Measurements from ENCODE around the gene FAM83B.

The FAM83B gene

GRCh38 chr6:54897462-54898189 lies 51.1 kb downstream of the FAM83B start:
- peaks cover 2 to 26% of the 10 kb centered on the region in 2 donors for H3K4me1 ChIP-seq (ENCODE audit: control insufficient read depth in 2 of 2, insufficient read depth in 2 of 2, low read length in 2 of 2)
- no peaks in the 10 kb centered on the region for H3K9me3 ChIP-seq (ENCODE audit: control insufficient read depth in 2 of 2, low read length in 2 of 2)
- no peaks in the 10 kb centered on the region for H3K27me3 ChIP-seq (ENCODE audit: control insufficient read depth in 2 of 2, insufficient read depth in 2 of 2, low read length in 2 of 2)
- H3K36me3 ChIP-seq (ENCODE audit: control insufficient read depth in 2 of 2, insufficient read depth in 2 of 2, low read length in 2 of 2), result no peaks in the 10 kb centered on the region
- no peak overlapping the region for H3K4me3 ChIP-seq (ENCODE audit: low read length in 2 of 2)
- no peak overlapping the region for H3K9ac ChIP-seq (ENCODE audit: low read depth in 1 of 2, low read length in 2 of 2)
- no peak overlapping the region for H3K27ac ChIP-seq (ENCODE audit: low read depth in 2 of 2, low read length in 2 of 2)

- Histone ChIP-seq H3K4me3 (ENCODE audit: low read length in 2 of 2) (no peak overlapping the region), H3K27me3 (ENCODE audit: control insufficient read depth in 2 of 2, insufficient read depth in 2 of 2, low read length in 2 of 2) (no peaks in the 10 kb centered on the region), H3K27ac (ENCODE audit: low read depth in 2 of 2, low read length in 2 of 2) (no peak overlapping the region), H3K36me3 (ENCODE audit: control insufficient read depth in 2 of 2, insufficient read depth in 2 of 2, low read length in 2 of 2) (no peaks in the 10 kb centered on the region), H3K9ac (ENCODE audit: low read depth in 1 of 2, low read length in 2 of 2) (no peak overlapping the region), H3K4me1 (ENCODE audit: control insufficient read depth in 2 of 2, insufficient read depth in 2 of 2, low read length in 2 of 2) (peaks cover 2 to 22% of the 10 kb centered on the region in 2 donors), H3K9me3 (ENCODE audit: control insufficient read depth in 2 of 2, low read length in 2 of 2) (no peaks in the 10 kb centered on the region)
Measured at GRCh38 chr6:54898767-54899166, 52.2 kb downstream of the FAM83B start.

- Histone ChIP-seq H3K4me3 (ENCODE audit: low read length in 2 of 2) (no peak overlapping the region), H3K27ac (ENCODE audit: low read depth in 2 of 2, low read length in 2 of 2) (no peak overlapping the region), H3K36me3 (ENCODE audit: control insufficient read depth in 2 of 2, insufficient read depth in 2 of 2, low read length in 2 of 2) (no peaks in the 10 kb centered on the region)
Measured at GRCh38 chr6:54899442-54899841, 52.9 kb downstream of the FAM83B start.

GRCh38 chr6:54899986-54900385 lies 53.4 kb downstream of the FAM83B start:
- Histone ChIP-seq H3K36me3 (ENCODE audit: control insufficient read depth in 2 of 2, insufficient read depth in 2 of 2, low read length in 2 of 2) (no peaks in the 10 kb centered on the region), H3K27ac (ENCODE audit: low read depth in 2 of 2, low read length in 2 of 2) (no peak overlapping the region), H3K9me3 (ENCODE audit: control insufficient read depth in 2 of 2, low read length in 2 of 2) (no peaks in the 10 kb centered on the region), H3K27me3 (ENCODE audit: control insufficient read depth in 2 of 2, insufficient read depth in 2 of 2, low read length in 2 of 2) (no peaks in the 10 kb centered on the region), H3K9ac (ENCODE audit: low read depth in 1 of 2, low read length in 2 of 2) (no peak overlapping the region), H3K4me3 (ENCODE audit: low read length in 2 of 2) (no peak overlapping the region), H3K4me1 (ENCODE audit: control insufficient read depth in 2 of 2, insufficient read depth in 2 of 2, low read length in 2 of 2) (peaks cover 0 to 12% of the 10 kb centered on the region in 2 donors)

More at GRCh38 chr6:54899442-54899841, 52.9 kb downstream of the FAM83B start:
- H3K9ac ChIP-seq (ENCODE audit: low read depth in 1 of 2, low read length in 2 of 2), result no peak overlapping the region
- no peaks in the 10 kb centered on the region for H3K27me3 ChIP-seq (ENCODE audit: control insufficient read depth in 2 of 2, insufficient read depth in 2 of 2, low read length in 2 of 2)
- H3K4me1 ChIP-seq (ENCODE audit: control insufficient read depth in 2 of 2, insufficient read depth in 2 of 2, low read length in 2 of 2), result peaks cover 0 to 15% of the 10 kb centered on the region in 2 donors
- no peaks in the 10 kb centered on the region for H3K9me3 ChIP-seq (ENCODE audit: control insufficient read depth in 2 of 2, low read length in 2 of 2)

GRCh38 chr6:54900666-54901065 lies 54.1 kb downstream of the FAM83B start:
- H3K27me3 ChIP-seq (ENCODE audit: control insufficient read depth in 2 of 2, insufficient read depth in 2 of 2, low read length in 2 of 2), result no peaks in the 10 kb centered on the region
- peaks cover 0 to 10% of the 10 kb centered on the region in 2 donors for H3K4me1 ChIP-seq (ENCODE audit: control insufficient read depth in 2 of 2, insufficient read depth in 2 of 2, low read length in 2 of 2)
- no peak overlapping the region for H3K9ac ChIP-seq (ENCODE audit: low read depth in 1 of 2, low read length in 2 of 2)
- no peak overlapping the region for H3K27ac ChIP-seq (ENCODE audit: low read depth in 2 of 2, low read length in 2 of 2)
- H3K9me3 ChIP-seq (ENCODE audit: control insufficient read depth in 2 of 2, low read length in 2 of 2), result no peaks in the 10 kb centered on the region
- H3K36me3 ChIP-seq (ENCODE audit: control insufficient read depth in 2 of 2, insufficient read depth in 2 of 2, low read length in 2 of 2), result no peaks in the 10 kb centered on the region
- no peak overlapping the region for H3K4me3 ChIP-seq (ENCODE audit: low read length in 2 of 2)

GRCh38 chr6:54903884-54904283 lies 57.3 kb downstream of the FAM83B start:
- H3K36me3 ChIP-seq (ENCODE audit: control insufficient read depth in 2 of 2, insufficient read depth in 2 of 2, low read length in 2 of 2), result no peaks in the 10 kb centered on the region
- H3K27me3 ChIP-seq (ENCODE audit: control insufficient read depth in 2 of 2, insufficient read depth in 2 of 2, low read length in 2 of 2), result no peaks in the 10 kb centered on the region
- H3K4me3 ChIP-seq (ENCODE audit: low read length in 2 of 2), result no peak overlapping the region
- no peak overlapping the region for H3K27ac ChIP-seq (ENCODE audit: low read depth in 2 of 2, low read length in 2 of 2)
- no peaks in the 10 kb centered on the region for H3K9me3 ChIP-seq (ENCODE audit: control insufficient read depth in 2 of 2, low read length in 2 of 2)
- no peaks in the 10 kb centered on the region for H3K4me1 ChIP-seq (ENCODE audit: control insufficient read depth in 2 of 2, insufficient read depth in 2 of 2, low read length in 2 of 2)
- H3K9ac ChIP-seq (ENCODE audit: low read depth in 1 of 2, low read length in 2 of 2), result no peak overlapping the region

- Histone ChIP-seq H3K27me3 (ENCODE audit: control insufficient read depth in 2 of 2, insufficient read depth in 2 of 2, low read length in 2 of 2) (no peaks in the 10 kb centered on the region), H3K4me1 (ENCODE audit: control insufficient read depth in 2 of 2, insufficient read depth in 2 of 2, low read length in 2 of 2) (peaks cover 6 to 8% of the 10 kb centered on the region in 2 donors), H3K9me3 (ENCODE audit: control insufficient read depth in 2 of 2, low read length in 2 of 2) (no peaks in the 10 kb centered on the region), H3K4me3 (ENCODE audit: low read length in 2 of 2) (peak overlapping the region in 1 of 2 donors; percentile 16), H3K9ac (ENCODE audit: low read depth in 1 of 2, low read length in 2 of 2) (no peak overlapping the region), H3K36me3 (ENCODE audit: control insufficient read depth in 2 of 2, insufficient read depth in 2 of 2, low read length in 2 of 2) (no peaks in the 10 kb centered on the region), H3K27ac (ENCODE audit: low read depth in 2 of 2, low read length in 2 of 2) (no peak overlapping the region)
Measured at GRCh38 chr6:54907355-54907754, 60.8 kb downstream of the FAM83B start.

- Histone ChIP-seq H3K9me3 (ENCODE audit: control insufficient read depth in 2 of 2, low read length in 2 of 2) (no peaks in the 10 kb centered on the region), H3K36me3 (ENCODE audit: control insufficient read depth in 2 of 2, insufficient read depth in 2 of 2, low read length in 2 of 2) (no peaks in the 10 kb centered on the region), H3K9ac (ENCODE audit: low read depth in 1 of 2, low read length in 2 of 2) (no peak overlapping the region)
Measured at GRCh38 chr6:54909184-54909583, 62.6 kb downstream of the FAM83B start.

GRCh38 chr6:54910431-54910884 lies 63.9 kb downstream of the FAM83B start:
- H3K4me1 ChIP-seq (ENCODE audit: control insufficient read depth in 2 of 2, insufficient read depth in 2 of 2, low read length in 2 of 2), result peaks cover 6 to 8% of the 10 kb centered on the region in 2 donors
- H3K36me3 ChIP-seq (ENCODE audit: control insufficient read depth in 2 of 2, insufficient read depth in 2 of 2, low read length in 2 of 2), result no peaks in the 10 kb centered on the region
- peak overlapping the region in 1 of 2 donors; percentile 1 for H3K4me3 ChIP-seq (ENCODE audit: low read length in 2 of 2)
- no peak overlapping the region for H3K9ac ChIP-seq (ENCODE audit: low read depth in 1 of 2, low read length in 2 of 2)
- H3K27ac ChIP-seq (ENCODE audit: low read depth in 2 of 2, low read length in 2 of 2), result peak overlapping the region; percentile 3 to 55
- no peaks in the 10 kb centered on the region for H3K9me3 ChIP-seq (ENCODE audit: control insufficient read depth in 2 of 2, low read length in 2 of 2)
- no peaks in the 10 kb centered on the region for H3K27me3 ChIP-seq (ENCODE audit: control insufficient read depth in 2 of 2, insufficient read depth in 2 of 2, low read length in 2 of 2)

More at GRCh38 chr6:54909184-54909583, 62.6 kb downstream of the FAM83B start:
- Histone ChIP-seq H3K4me3 (ENCODE audit: low read length in 2 of 2) (no peak overlapping the region), H3K27me3 (ENCODE audit: control insufficient read depth in 2 of 2, insufficient read depth in 2 of 2, low read length in 2 of 2) (no peaks in the 10 kb centered on the region), H3K4me1 (ENCODE audit: control insufficient read depth in 2 of 2, insufficient read depth in 2 of 2, low read length in 2 of 2) (peaks cover 6 to 8% of the 10 kb centered on the region in 2 donors), H3K27ac (ENCODE audit: low read depth in 2 of 2, low read length in 2 of 2) (no peak overlapping the region)

GRCh38 chr6:54910921-54911320 lies 64.3 kb downstream of the FAM83B start:
- Histone ChIP-seq H3K9ac (ENCODE audit: low read depth in 1 of 2, low read length in 2 of 2) (no peak overlapping the region), H3K4me3 (ENCODE audit: low read length in 2 of 2) (no peak overlapping the region), H3K27ac (ENCODE audit: low read depth in 2 of 2, low read length in 2 of 2) (no peak overlapping the region), H3K27me3 (ENCODE audit: control insufficient read depth in 2 of 2, insufficient read depth in 2 of 2, low read length in 2 of 2) (no peaks in the 10 kb centered on the region), H3K9me3 (ENCODE audit: control insufficient read depth in 2 of 2, low read length in 2 of 2) (no peaks in the 10 kb centered on the region), H3K36me3 (ENCODE audit: control insufficient read depth in 2 of 2, insufficient read depth in 2 of 2, low read length in 2 of 2) (no peaks in the 10 kb centered on the region), H3K4me1 (ENCODE audit: control insufficient read depth in 2 of 2, insufficient read depth in 2 of 2, low read length in 2 of 2) (peaks cover 6 to 8% of the 10 kb centered on the region in 2 donors)
